Mesothelial cell of epicardium (in vitro differentiated cells): ENCODE measurements around the gene IRF7. TPM values are rescaled to one million over a fixed set of nuclear protein-coding genes. Genes with fewer than 3 reads are reported as not detected.

Source experiments
- DNase-seq, 2 experiments: peaks; one replicate each; pipeline ENCODE4 v3.0.0; 2021; ENCODE audit warnings: low spot score in 2 of 2; ENCODE audit not compliant: unreplicated experiment in 2 of 2
- H3K27ac Mint-ChIP-seq: 2 replicates; pipeline ENCODE4 v1.8.0; 2021; ENCODE audit warnings: mixed read lengths
- H3K27me3 Mint-ChIP-seq: 2 replicates; pipeline ENCODE4 v1.8.0; 2021; ENCODE audit warnings: low read depth, mixed read lengths
- H3K36me3 Mint-ChIP-seq: 2 replicates; pipeline ENCODE4 v1.8.0; 2021; ENCODE audit warnings: mixed read lengths
- H3K4me1 Mint-ChIP-seq: 2 replicates; pipeline ENCODE4 v1.8.0; 2021; ENCODE audit warnings: mixed read lengths
- H3K4me3 Mint-ChIP-seq: 2 replicates; pipeline ENCODE4 v1.8.0; 2021; ENCODE audit warnings: mild to moderate bottlenecking, moderate library complexity, mixed read lengths
- H3K9me3 Mint-ChIP-seq: 2 replicates; pipeline ENCODE4 v1.8.0; 2021; ENCODE audit warnings: mixed read lengths
- CTCF ChIP-seq: fragments of 200-600 bp; sonication (generic); IDR thresholded peaks from one replicate; pipeline ENCODE4 v1.5.0; 2021; ENCODE audit warnings: antibody characterized with exemption; ENCODE audit not compliant: unreplicated experiment
- total RNA-seq: library from RNA; stranded (reverse); gene quantifications from 3 replicates; pipeline ENCODE4 v1.2.1, GENCODE V29; 2021

The IRF7 gene
- total RNA-seq, 1 donor from 2014 or later, result 21.9 TPM

- no peak for DNase-seq
- no peak for TF ChIP-seq CTCF
- Mint-ChIP-seq H3K4me1 (peaks cover 16% of the 10 kb centered on the region), H3K4me3 (no peak overlapping the region), H3K27me3 (no peaks in the 10 kb centered on the region), H3K9me3 (no peaks in the 10 kb centered on the region), H3K27ac (no peak overlapping the region), H3K36me3 (peaks cover 20% of the 10 kb centered on the region)
Observed at GRCh38 chr11:611001-611996, 4.5 kb downstream of the IRF7 start.

- no peaks in the 10 kb centered on the region for H3K27me3 Mint-ChIP-seq
- no peak overlapping the region for H3K27ac Mint-ChIP-seq
- H3K4me3 Mint-ChIP-seq, result no peak overlapping the region
- peaks cover 20% of the 10 kb centered on the region for H3K36me3 Mint-ChIP-seq
- peaks cover 12% of the 10 kb centered on the region for H3K4me1 Mint-ChIP-seq
- no peaks in the 10 kb centered on the region for H3K9me3 Mint-ChIP-seq
- DNase-seq, result no peak
- no peak for TF ChIP-seq CTCF
Observed at GRCh38 chr11:610146-610801, 5.5 kb downstream of the IRF7 start.

GRCh38 chr11:609341-609811 is 6.4 kb downstream of the IRF7 start:
- no peak for DNase-seq
- peaks cover 8% of the 10 kb centered on the region for H3K4me1 Mint-ChIP-seq
- H3K4me3 Mint-ChIP-seq, result no peak overlapping the region
- peaks cover 23% of the 10 kb centered on the region for H3K36me3 Mint-ChIP-seq
- no peaks in the 10 kb centered on the region for H3K9me3 Mint-ChIP-seq
- no peak for TF ChIP-seq CTCF
- no peaks in the 10 kb centered on the region for H3K27me3 Mint-ChIP-seq
- no peak overlapping the region for H3K27ac Mint-ChIP-seq

- H3K4me1 Mint-ChIP-seq, result peaks cover 5% of the 10 kb centered on the region
- TF ChIP-seq CTCF, result no peak
- H3K36me3 Mint-ChIP-seq, result peaks cover 29% of the 10 kb centered on the region
- no peaks in the 10 kb centered on the region for H3K9me3 Mint-ChIP-seq
- no peak overlapping the region for H3K4me3 Mint-ChIP-seq
- no peak for DNase-seq
- H3K27me3 Mint-ChIP-seq, result no peaks in the 10 kb centered on the region
- H3K27ac Mint-ChIP-seq, result no peak overlapping the region
Observed at GRCh38 chr11:608791-609251, 6.9 kb downstream of the IRF7 start.

GRCh38 chr11:607971-608659 is 7.6 kb downstream of the IRF7 start:
- H3K36me3 Mint-ChIP-seq, result peaks cover 29% of the 10 kb centered on the region
- H3K4me3 Mint-ChIP-seq, result no peak overlapping the region
- TF ChIP-seq CTCF, result no peak
- no peaks in the 10 kb centered on the region for H3K27me3 Mint-ChIP-seq
- no peak overlapping the region for H3K27ac Mint-ChIP-seq
- peaks cover 5% of the 10 kb centered on the region for H3K4me1 Mint-ChIP-seq
- no peak for DNase-seq
- H3K9me3 Mint-ChIP-seq, result no peaks in the 10 kb centered on the region
